Body of pancreas (tissue), 4 donors: Measurements from ENCODE around the gene HEYL. TPM values are rescaled to one million over a fixed set of nuclear protein-coding genes. Genes with fewer than 3 reads are reported as not detected.
"Not testable (repeated sequence)": the region's sequence is repeated elsewhere in the genome, so short reads cannot be mapped to it uniquely, and the experiment has no call there.

Experiments used
- ATAC-seq: fragments of 150-250 bp; one replicate; pipeline ENCODE4 v1.9.1; 2016
- DNase-seq, 4 donors: peaks; one replicate each; pipeline ENCODE4 v3.0.0-alpha.2; 2019
- H3K27ac ChIP-seq, 4 donors: fragments of 200-600 bp; sonication (generic); 1 replicate in 3 of 4; 2 replicates in 1 of 4; pipeline versions ENCODE4 v1.5.1 to v1.6.1; 2016 to 2019; ENCODE audit warnings: mild to moderate bottlenecking in 1 of 4, mixed read lengths in 1 of 4, moderate library complexity in 1 of 4
- H3K27me3 ChIP-seq, 2 donors: fragments of 200-600 bp; sonication (generic); one replicate each; pipeline ENCODE4 v1.6.0; 2016; ENCODE audit warnings: mild to moderate bottlenecking in 1 of 2
- H3K36me3 ChIP-seq, 2 donors: fragments of 200-600 bp; sonication (generic); replicated peaks in 1 of 2; 2 replicates each; pipeline ENCODE4 v1.5.1; 2016; ENCODE audit warnings: low read depth in 2 of 2; ENCODE audit not compliant: insufficient read depth in 1 of 2
- H3K4me1 ChIP-seq: fragments of 200-600 bp; sonication (generic); one replicate; pipeline ENCODE4 v1.6.0; 2016
- H3K4me3 ChIP-seq, 2 donors: fragments of 200-600 bp; sonication (generic); 1 replicate in 1 of 2; 2 replicates in 1 of 2; pipeline ENCODE4 v1.5.1; 2016 to 2019
- H3K9me3 ChIP-seq, 3 donors: fragments of 200-600 bp; sonication (generic); 1 replicate in 2 of 3; 2 replicates in 1 of 3; pipeline ENCODE4 v1.5.1; 2016
- CTCF ChIP-seq, 7 experiments: fragments of 450-650 bp in 4 of 7; fragments of 200-600 bp in 3 of 7; sonication (generic) in 3 of 7; IDR thresholded peaks; one replicate each; pipeline ENCODE4 v1.5.1; 2016 to 2019; ENCODE audit warnings: antibody characterized with exemption in 7 of 7
- POLR2A ChIP-seq, 3 donors: fragments of 450-650 bp; IDR thresholded peaks; one replicate each; pipeline ENCODE4 v1.6.1; 2016; ENCODE audit warnings: antibody characterized with exemption in 3 of 3, mild to moderate bottlenecking in 2 of 3
- WGBS, 2 donors: methylation state at CpG; one replicate each; pipeline ENCODE4 v1.1.5; 2017; 5-methylcytosine and 5-hydroxymethylcytosine counted together
- intact Hi-C: fragments of 100-400 bp; cut with DNase I; formaldehyde crosslinking; loops from one replicate; pipeline ENCODE4 v1.15.1; 2023
- total RNA-seq, 2 donors: library from RNA; depleted of rRNA; stranded (reverse); fragments of >200 nt; gene quantifications; one replicate each; pipeline ENCODE4 v1.1.0, GENCODE V29; 2016

HEYL gene
- total RNA-seq, 2 donors from 2014 or later: 33.6 to 33.7 TPM

- H3K4me1 ChIP-seq: peaks cover 4% of the 10 kb centered on the region
- 76 to 79% methylated on average over 8 of the region's 8 CpGs for WGBS, 2 donors
- intact Hi-C loops: loop anchor here (5.0 kb wide), 2 partner anchors 43 to 108 kb away; no protein-coding TSS in a partner anchor
- no peak for DNase-seq
- no peaks in the 10 kb centered on the region for H3K9me3 ChIP-seq
- H3K27me3 ChIP-seq: no peaks in the 10 kb centered on the region
- H3K4me3 ChIP-seq: no peak overlapping the region
- no peak overlapping the region for H3K27ac ChIP-seq
- no peak for TF ChIP-seq POLR2A (IDR thresholded peaks at IDR 0.05)
- H3K36me3 ChIP-seq: no peaks in the 10 kb centered on the region
- no peak for ATAC-seq
Observed at GRCh38 chr1:39608921-39609320, 30.5 kb downstream of the HEYL start.

GRCh38 chr1:39603677-39604076, 35.8 kb downstream of the HEYL start:
- DNase-seq, intact Hi-C loops, H3K4me1 ChIP-seq, ATAC-seq, H3K36me3 ChIP-seq, H3K27me3 ChIP-seq, H3K27ac ChIP-seq, H3K4me3 ChIP-seq, H3K9me3 ChIP-seq: not testable (repeated sequence)
- 78 to 91% methylated on average over 3 of the region's 3 CpGs for WGBS, 2 donors

- ATAC-seq, intact Hi-C loops, H3K27me3 ChIP-seq, DNase-seq, H3K27ac ChIP-seq, H3K4me3 ChIP-seq, H3K9me3 ChIP-seq, H3K4me1 ChIP-seq, H3K36me3 ChIP-seq: not testable (repeated sequence)
- 85 to 93% methylated on average over 8 of the region's 8 CpGs for WGBS, 2 donors
Observed at GRCh38 chr1:39601667-39602255, 37.7 kb downstream of the HEYL start.

GRCh38 chr1:39596163-39596562, 43.3 kb downstream of the HEYL start:
- no peak overlapping the region for H3K27ac ChIP-seq
- intact Hi-C loops: no loop called here
- no peaks in the 10 kb centered on the region for H3K9me3 ChIP-seq
- H3K27me3 ChIP-seq: no peaks in the 10 kb centered on the region
- no peak overlapping the region for H3K4me3 ChIP-seq
- ATAC-seq: no peak
- no peaks in the 10 kb centered on the region for H3K36me3 ChIP-seq
- H3K4me1 ChIP-seq: no peaks in the 10 kb centered on the region
- TF ChIP-seq POLR2A (IDR thresholded peaks at IDR 0.05) (no peak), CTCF (IDR thresholded peaks at IDR 0.05) (no peak)
- no peak for DNase-seq
- 79 to 92% methylated on average over 6 of the region's 6 CpGs for WGBS, 2 donors

- ATAC-seq: no peak
- TF ChIP-seq CTCF (IDR thresholded peaks at IDR 0.05): no peak
- TF ChIP-seq POLR2A (IDR thresholded peaks at IDR 0.05): no peak
- no peaks in the 10 kb centered on the region for H3K27me3 ChIP-seq
- no peaks in the 10 kb centered on the region for H3K9me3 ChIP-seq
- WGBS, 2 donors: 86 to 89% methylated on average over 1 to 4 of the region's 4 CpGs
- H3K27ac ChIP-seq: no peak overlapping the region
- H3K4me3 ChIP-seq: no peak overlapping the region
- no peaks in the 10 kb centered on the region for H3K36me3 ChIP-seq
- no peaks in the 10 kb centered on the region for H3K4me1 ChIP-seq
- no peak for DNase-seq
- intact Hi-C loops: no loop called here
Observed at GRCh38 chr1:39593386-39593785, 46.1 kb downstream of the HEYL start.

GRCh38 chr1:39592069-39592468, 47.4 kb downstream of the HEYL start:
- no peaks in the 10 kb centered on the region for H3K27me3 ChIP-seq
- H3K4me1 ChIP-seq: no peaks in the 10 kb centered on the region
- no peak overlapping the region for H3K4me3 ChIP-seq
- no peak for DNase-seq
- no peaks in the 10 kb centered on the region for H3K36me3 ChIP-seq
- intact Hi-C loops: no loop called here
- H3K9me3 ChIP-seq: no peaks in the 10 kb centered on the region
- TF ChIP-seq POLR2A (IDR thresholded peaks at IDR 0.05) (no peak), CTCF (IDR thresholded peaks at IDR 0.05) (no peak)
- no peak overlapping the region for H3K27ac ChIP-seq
- ATAC-seq: no peak
- 93 to 98% methylated on average over 3 to 4 of the region's 4 CpGs for WGBS, 2 donors
